Endothelial cell of umbilical vein (primary cell): Measurements from ENCODE around the gene SNU13. TPM values are rescaled to one million over a fixed set of nuclear protein-coding genes. Genes with fewer than 3 reads are reported as not detected.

Experiments used
- BruUV-seq: library from RNA; stranded (reverse); fragments of 400-500 nt; replicated peaks from 2 replicates; lab custom pipeline; 2021; lab: Mats Ljungman, UMichigan
- CTCF ChIA-PET: fragments of 300-600, 350-600 bp; sonication (Branson Sonifier 250); formaldehyde crosslinking; loops from one replicate; lab custom pipeline; 2021; ENCODE audit warnings: antibody characterized with exemption, inconsistent platforms; lab: Charles Lee
- POLR2A ChIA-PET: fragments of 300-600, 350-600 bp; sonication (Branson Sonifier 250); formaldehyde crosslinking; loops from one replicate; lab custom pipeline; 2021; ENCODE audit warnings: antibody characterized with exemption, inconsistent platforms; lab: Charles Lee
- DNase-seq: peaks from one replicate; pipeline ENCODE4 v3.0.0-alpha.2; 2011; ENCODE audit warnings: low read depth, low spot score
- FAIRE-seq: peaks from 2 replicates; lab custom pipeline; 2011; peaks lifted over from hg19 to GRCh38; lab: Jason Lieb, UNC
- H2AFZ ChIP-seq: 2 replicates; pipeline ENCODE4 v1.6.0; 2012; ENCODE audit warnings: low read depth, low read length, control low read depth, inconsistent platforms
- H3K27ac ChIP-seq: 2 replicates; pipeline ENCODE4 v1.5.1; 2011; ENCODE audit warnings: low read depth, mild to moderate bottlenecking, control low read depth, low read length, moderate library complexity; ENCODE audit not compliant: insufficient read depth
- H3K27me3 ChIP-seq, 2 experiments: 2 replicates each; pipeline versions ENCODE4 v1.6.0 to v1.6.1; 2011; ENCODE audit warnings: low read length in 2 of 2, mixed read lengths in 1 of 2; ENCODE audit not compliant: control insufficient read depth in 2 of 2, insufficient read depth in 2 of 2
- H3K36me3 ChIP-seq, 2 experiments: 2 replicates in 1 of 2; 3 replicates in 1 of 2; pipeline ENCODE4 v1.5.1; 2011; ENCODE audit warnings: low read length in 2 of 2, mild to moderate bottlenecking in 1 of 2, moderate library complexity in 1 of 2; ENCODE audit not compliant: control insufficient read depth in 2 of 2, insufficient read depth in 2 of 2; ENCODE audit errors: extremely low read depth in 1 of 2
- H3K4me1 ChIP-seq: 3 replicates; pipeline ENCODE4 v1.5.1; 2011; ENCODE audit warnings: mild to moderate bottlenecking, low read length; ENCODE audit not compliant: control insufficient read depth, insufficient read depth; ENCODE audit errors: extremely low read depth
- H3K4me2 ChIP-seq: 2 replicates; pipeline ENCODE4 v1.6.1; 2011; ENCODE audit warnings: low read length, control low read depth, mixed read lengths; ENCODE audit not compliant: insufficient read depth
- H3K4me3 ChIP-seq, 3 experiments: fragments of 200-600 bp in 1 of 3; sonication (generic), shearing (Covaris generic) in 1 of 3; replicated peaks in 1 of 3; 2 replicates each; pipeline ENCODE4 v1.5.1; 2011 to 2016; ENCODE audit warnings: control low read depth in 3 of 3, low read length in 3 of 3, mild to moderate bottlenecking in 2 of 3, inconsistent platforms in 1 of 3, low read depth in 1 of 3, moderate library complexity in 1 of 3; ENCODE audit not compliant: insufficient read depth in 1 of 3
- H3K79me2 ChIP-seq: 2 replicates; pipeline ENCODE4 v1.6.0; 2012; ENCODE audit warnings: low read length, inconsistent platforms; ENCODE audit not compliant: control insufficient read depth, insufficient read depth
- H3K9ac ChIP-seq: replicated peaks from 2 replicates; pipeline ENCODE3; 2011; ENCODE audit warnings: low read length, control low read depth; ENCODE audit not compliant: insufficient read depth; ENCODE audit errors: extremely low read depth
- H3K9me1 ChIP-seq: replicated peaks from 3 replicates; pipeline ENCODE4 v1.6.0; 2011; ENCODE audit warnings: mild to moderate bottlenecking, low read length; ENCODE audit not compliant: control insufficient read depth, insufficient read depth; ENCODE audit errors: extremely low read depth
- H3K9me3 ChIP-seq: replicated peaks from 2 replicates; pipeline ENCODE4 v1.5.1; 2012; ENCODE audit warnings: low read length, inconsistent platforms; ENCODE audit not compliant: control insufficient read depth, insufficient read depth
- H4K20me1 ChIP-seq: replicated peaks from 2 replicates; pipeline ENCODE3; 2011; ENCODE audit warnings: mild to moderate bottlenecking, low read length; ENCODE audit not compliant: control insufficient read depth, insufficient read depth; ENCODE audit errors: extremely low read depth
- EZH2 ChIP-seq: IDR thresholded peaks from 2 replicates; pipeline ENCODE4 v1.6.1; 2012; ENCODE audit warnings: borderline replicate concordance, low read depth, mild to moderate bottlenecking, moderate library complexity, low read length, inconsistent platforms; ENCODE audit not compliant: severe bottlenecking
- FOS ChIP-seq: IDR thresholded peaks from 2 replicates; pipeline ENCODE4 v1.6.1; 2011; ENCODE audit warnings: mild to moderate bottlenecking, low read length, moderate library complexity, borderline replicate concordance; ENCODE audit not compliant: insufficient read depth
- GATA2 ChIP-seq: IDR thresholded peaks from 2 replicates; pipeline ENCODE4 v1.7.0; 2011; ENCODE audit warnings: low read depth, mild to moderate bottlenecking, moderate library complexity, mixed read lengths, low read length; ENCODE audit not compliant: insufficient read length, insufficient read depth
- JUN ChIP-seq: IDR thresholded peaks from 2 replicates; pipeline ENCODE4 v1.6.1; 2011; ENCODE audit warnings: borderline replicate concordance, low read depth; ENCODE audit not compliant: insufficient read length, insufficient read depth
- MYC ChIP-seq: IDR thresholded peaks from one replicate; pipeline ENCODE4 v1.6.1; 2011; ENCODE audit warnings: mild to moderate bottlenecking, low read depth, low read length
- POLR2A ChIP-seq: IDR thresholded peaks from 2 replicates; pipeline ENCODE4 v1.6.1; 2012; ENCODE audit warnings: low read depth, mild to moderate bottlenecking, control low read depth, low read length
- POLR2AphosphoS5 ChIP-seq: IDR thresholded peaks from 2 replicates; pipeline ENCODE4 v1.6.1; 2012; ENCODE audit warnings: low read depth, mild to moderate bottlenecking, control low read depth, low read length, moderate library complexity; ENCODE audit not compliant: insufficient read depth
- dilution Hi-C: fragments of 300-500 bp; cut with MboI; formaldehyde crosslinking; loops from one replicate; pipeline ENCODE4 v1.15.0; 2019; ENCODE audit warnings: low sequenced_read_pairs; ENCODE audit not compliant: extremely low pct_ligation_motif_present
- intact Hi-C: fragments of 100-400 bp; cut with micrococcal nuclease; formaldehyde crosslinking; loops from one replicate; pipeline ENCODE4 v1.10.0; 2022
- polyA plus RNA-seq, 4 experiments: library from polyadenylated mRNA; depleted of rRNA in 3 of 4; stranded (reverse) in 3 of 4; unstranded in 1 of 4; fragments of >200 nt; gene quantifications; 2 replicates each; pipeline versions ENCODE4 v1.2.1 to v1.2.3, GENCODE V29; 2011 to 2012; ENCODE audit warnings: missing spikeins in 1 of 4
- total RNA-seq: library from RNA; stranded (reverse); gene quantifications from 2 replicates; pipeline ENCODE4 v1.2.3, GENCODE V29; 2021
- TF ChIP-seq, protein P1 (sequence below), 2 donors: IDR thresholded peaks; 1 replicate in 1 of 2; 2 replicates in 1 of 2; pipeline ENCODE4 v1.5.1; 2011; ENCODE audit warnings: low read length in 2 of 2, mild to moderate bottlenecking in 2 of 2, moderate library complexity in 2 of 2, control low read depth in 1 of 2, inconsistent platforms in 1 of 2, low read depth in 1 of 2; ENCODE audit not compliant: insufficient read depth in 1 of 2; ENCODE audit errors: extremely low read depth in 1 of 2
- TF ChIP-seq, protein P2 (sequence below): IDR thresholded peaks from 2 replicates; pipeline ENCODE4 v1.6.1; 2011; ENCODE audit not compliant: insufficient read depth, insufficient read length

The SNU13 gene
- total and polyA plus RNA-seq, 2 donors (not counting 3 experiments of a cell fraction or from before 2014, with no cell fraction given), result 138 to 194 TPM

DNA sequence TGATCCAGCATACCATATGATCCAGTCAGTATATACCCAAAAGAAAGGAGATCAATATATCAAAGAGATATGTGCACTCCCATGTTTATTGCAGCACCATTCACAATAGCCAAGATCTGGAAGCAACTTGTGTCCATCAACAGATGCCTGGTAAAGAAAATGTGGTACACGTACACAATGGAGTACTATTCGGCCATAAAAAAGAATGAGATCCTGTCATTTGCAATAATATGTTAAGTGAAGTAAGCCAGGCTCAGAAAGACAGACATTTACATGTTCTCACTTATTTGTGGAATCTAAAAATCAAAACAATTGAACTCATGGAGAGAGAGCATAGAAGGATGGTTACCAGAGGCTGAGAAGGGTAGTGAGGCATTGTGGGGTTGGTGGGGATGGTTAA is 27.0 kb downstream of the SNU13 start:
- no peaks in the 10 kb centered on the region for H3K79me2 ChIP-seq
- no TSS peak for BruUV-seq
- ChIA-PET POLR2A (no interaction called here), CTCF (interaction anchor here (1.0 to 1.4 kb wide), 2 partner anchors 10 to 279 kb away, joined by 3 read pairs; no protein-coding TSS in a partner anchor)
- no peak overlapping the region for H3K4me2 ChIP-seq
- DNase-seq (no peak), FAIRE-seq (no peak)
- no peak overlapping the region for H3K9ac ChIP-seq
- peaks cover 33 to 41% of the 10 kb centered on the region in 2 experiments for H3K36me3 ChIP-seq
- no peaks in the 10 kb centered on the region for H4K20me1 ChIP-seq
- H3K4me1 ChIP-seq, result no peaks in the 10 kb centered on the region
- no peaks in the 10 kb centered on the region for H3K27me3 ChIP-seq
- no peaks in the 10 kb centered on the region for H3K9me1 ChIP-seq
- no peaks in the 10 kb centered on the region for H3K9me3 ChIP-seq
- intact Hi-C loops (no loop called here), dilution Hi-C loops (no loop called here)
- TF ChIP-seq FOS, result no peak
- no peak for TF ChIP-seq POLR2A
- TF ChIP-seq EZH2, result no peak
- no peak for TF ChIP-seq GATA2
- TF ChIP-seq, protein P1, sequence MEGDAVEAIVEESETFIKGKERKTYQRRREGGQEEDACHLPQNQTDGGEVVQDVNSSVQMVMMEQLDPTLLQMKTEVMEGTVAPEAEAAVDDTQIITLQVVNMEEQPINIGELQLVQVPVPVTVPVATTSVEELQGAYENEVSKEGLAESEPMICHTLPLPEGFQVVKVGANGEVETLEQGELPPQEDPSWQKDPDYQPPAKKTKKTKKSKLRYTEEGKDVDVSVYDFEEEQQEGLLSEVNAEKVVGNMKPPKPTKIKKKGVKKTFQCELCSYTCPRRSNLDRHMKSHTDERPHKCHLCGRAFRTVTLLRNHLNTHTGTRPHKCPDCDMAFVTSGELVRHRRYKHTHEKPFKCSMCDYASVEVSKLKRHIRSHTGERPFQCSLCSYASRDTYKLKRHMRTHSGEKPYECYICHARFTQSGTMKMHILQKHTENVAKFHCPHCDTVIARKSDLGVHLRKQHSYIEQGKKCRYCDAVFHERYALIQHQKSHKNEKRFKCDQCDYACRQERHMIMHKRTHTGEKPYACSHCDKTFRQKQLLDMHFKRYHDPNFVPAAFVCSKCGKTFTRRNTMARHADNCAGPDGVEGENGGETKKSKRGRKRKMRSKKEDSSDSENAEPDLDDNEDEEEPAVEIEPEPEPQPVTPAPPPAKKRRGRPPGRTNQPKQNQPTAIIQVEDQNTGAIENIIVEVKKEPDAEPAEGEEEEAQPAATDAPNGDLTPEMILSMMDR (IDR thresholded peaks at IDR 0.05; ENCODE audit: extremely low read depth in 1 of 2, insufficient read depth in 1 of 2, low read depth in 1 of 2, low read length in 2 of 2), result no peak
- TF ChIP-seq JUN, result no peak
- TF ChIP-seq MYC, result no peak
- TF ChIP-seq, protein P2, sequence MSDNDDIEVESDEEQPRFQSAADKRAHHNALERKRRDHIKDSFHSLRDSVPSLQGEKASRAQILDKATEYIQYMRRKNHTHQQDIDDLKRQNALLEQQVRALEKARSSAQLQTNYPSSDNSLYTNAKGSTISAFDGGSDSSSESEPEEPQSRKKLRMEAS, result no peak
- no peak for TF ChIP-seq POLR2AphosphoS5
- no peak overlapping the region for H2AFZ ChIP-seq
- no peak overlapping the region for H3K27ac ChIP-seq
- no peak overlapping the region for H3K4me3 ChIP-seq
